H4 (cell line): ENCODE results near the gene SHISAL1. TPM values are rescaled to one million over a fixed set of nuclear protein-coding genes. Genes with fewer than 3 reads are reported as not detected.
"Not testable (repeated sequence)": the region's sequence is repeated elsewhere in the genome, so short reads cannot be mapped to it uniquely, and the experiment has no call there.

ENCODE experiments used
- DNase-seq: peaks from one replicate; pipeline ENCODE4 v3.0.0-alpha.2; 2015; ENCODE audit warnings: low spot score
- total RNA-seq: library from RNA; depleted of rRNA; stranded (reverse); fragments of >200 nt; shearing (Covaris generic); gene quantifications from 2 replicates; pipeline ENCODE4 v1.2.3, GENCODE V29; 2014

SHISAL1 gene
- total RNA-seq, 1 experiment from 2014 or later: 7.0 TPM

GRCh38 chr22:44237290-44237689 lies 75.5 kb downstream of the SHISAL1 start:
- no peak for DNase-seq

- not testable (repeated sequence) for DNase-seq
These were observed 78.4 kb downstream of the SHISAL1 start for GRCh38 chr22:44234372-44234771.

- DNase-seq: no peak
These were observed 81.5 kb downstream of the SHISAL1 start for GRCh38 chr22:44231233-44231632.

GRCh38 chr22:44229809-44230208 lies 82.9 kb downstream of the SHISAL1 start:
- DNase-seq: no peak

GRCh38 chr22:44229331-44229730 lies 83.4 kb downstream of the SHISAL1 start:
- DNase-seq: no peak

GRCh38 chr22:44225812-44226211 lies 86.9 kb downstream of the SHISAL1 start:
- DNase-seq: no peak

- no peak for DNase-seq
These were observed 87.6 kb downstream of the SHISAL1 start for GRCh38 chr22:44225091-44225689.

GRCh38 chr22:44224166-44224565 lies 88.6 kb downstream of the SHISAL1 start:
- no peak for DNase-seq

GRCh38 chr22:44221710-44222475 lies 90.9 kb downstream of the SHISAL1 start:
- DNase-seq: no peak

GRCh38 chr22:44220727-44221680 lies 91.7 kb downstream of the SHISAL1 start:
- no peak for DNase-seq

- DNase-seq: no peak
These were observed 93.5 kb downstream of the SHISAL1 start for GRCh38 chr22:44219101-44219870.

- DNase-seq: no peak
These were observed 94.7 kb downstream of the SHISAL1 start for GRCh38 chr22:44218071-44218470.

GRCh38 chr22:44217346-44217745 lies 95.4 kb downstream of the SHISAL1 start:
- no peak for DNase-seq

- DNase-seq: no peak
These were observed 97.5 kb downstream of the SHISAL1 start for GRCh38 chr22:44215287-44215686.

GRCh38 chr22:44214764-44215163 lies 98.0 kb downstream of the SHISAL1 start:
- no peak for DNase-seq

GRCh38 chr22:44214187-44214586 lies 98.6 kb downstream of the SHISAL1 start:
- DNase-seq: no peak

GRCh38 chr22:44213489-44214043 lies 99.2 kb downstream of the SHISAL1 start:
- DNase-seq: no peak

- DNase-seq: no peak
These were observed 99.8 kb downstream of the SHISAL1 start for GRCh38 chr22:44212936-44213335.

- DNase-seq: no peak
These were observed 100.5 kb downstream of the SHISAL1 start for GRCh38 chr22:44211946-44212930.
